ENCODE measurements around the gene FRMD4A.

GRCh38 chr10:13637303-13637856 is 693.3 kb downstream of the FRMD4A start:
- TF ChIP-seq CTCF (IDR thresholded peaks at IDR 0.05; ENCODE audit: insufficient read depth, low read length), result no peak
- no peak for TF ChIP-seq POLR2AphosphoS5 (IDR thresholded peaks at IDR 0.05; ENCODE audit: low read depth)
- TF ChIP-seq GABPA (IDR thresholded peaks at IDR 0.05; ENCODE audit: low read depth), result no peak

Measured in HL-60 (cell line).